ENCODE results near the gene ANKS1A. TPM values are rescaled to one million over a fixed set of nuclear protein-coding genes. Genes with fewer than 3 reads are reported as not detected.

The ANKS1A gene
- total RNA-seq, 2 donors from 2014 or later = 26.7 to 30.9 TPM

DNA sequence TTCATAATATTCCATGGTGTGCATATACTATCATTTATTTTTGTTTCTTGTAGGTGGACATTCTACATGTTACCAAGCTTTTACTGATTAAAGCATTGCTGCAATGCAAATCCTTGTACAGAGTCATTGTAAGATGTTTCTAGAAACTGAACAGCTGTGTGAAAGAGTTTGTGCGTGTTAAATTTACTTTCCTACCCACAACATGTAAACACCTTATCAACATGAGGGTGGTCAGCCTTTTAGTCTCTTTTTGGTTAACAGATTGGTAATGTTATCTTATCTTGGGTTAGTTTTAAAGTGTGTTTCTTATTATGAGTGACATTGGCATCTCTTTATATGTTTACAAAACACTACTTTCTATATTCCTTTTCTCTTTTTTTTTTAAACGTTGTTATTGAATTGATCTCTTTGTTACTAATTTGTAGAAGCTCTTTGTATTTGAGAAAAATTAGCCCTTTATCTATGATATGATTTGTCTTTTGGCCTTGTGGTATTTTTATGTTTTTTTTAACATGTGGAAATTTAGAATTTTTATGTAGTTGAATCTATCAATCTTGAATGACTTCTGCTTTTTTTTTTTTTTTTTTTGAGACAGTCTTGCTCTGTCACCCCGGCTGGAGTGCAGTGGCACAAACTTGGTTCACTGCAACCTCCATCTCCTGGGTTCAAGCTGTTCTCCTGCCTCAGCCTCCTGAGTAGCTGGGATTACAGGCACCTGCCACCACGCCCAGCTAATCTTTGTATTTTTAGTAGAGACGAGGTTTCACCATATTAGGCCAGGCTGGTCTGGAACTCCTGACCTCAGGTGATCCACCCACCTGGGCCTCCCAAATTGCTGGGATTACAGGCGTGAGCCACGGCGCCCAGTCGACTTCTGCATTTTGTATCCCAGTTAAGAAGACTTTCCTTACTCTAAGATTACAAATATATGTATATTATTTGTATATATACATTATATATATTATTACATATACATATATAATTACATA is 140.0 kb downstream of the ANKS1A start:
- TF ChIP-seq, protein P1, sequence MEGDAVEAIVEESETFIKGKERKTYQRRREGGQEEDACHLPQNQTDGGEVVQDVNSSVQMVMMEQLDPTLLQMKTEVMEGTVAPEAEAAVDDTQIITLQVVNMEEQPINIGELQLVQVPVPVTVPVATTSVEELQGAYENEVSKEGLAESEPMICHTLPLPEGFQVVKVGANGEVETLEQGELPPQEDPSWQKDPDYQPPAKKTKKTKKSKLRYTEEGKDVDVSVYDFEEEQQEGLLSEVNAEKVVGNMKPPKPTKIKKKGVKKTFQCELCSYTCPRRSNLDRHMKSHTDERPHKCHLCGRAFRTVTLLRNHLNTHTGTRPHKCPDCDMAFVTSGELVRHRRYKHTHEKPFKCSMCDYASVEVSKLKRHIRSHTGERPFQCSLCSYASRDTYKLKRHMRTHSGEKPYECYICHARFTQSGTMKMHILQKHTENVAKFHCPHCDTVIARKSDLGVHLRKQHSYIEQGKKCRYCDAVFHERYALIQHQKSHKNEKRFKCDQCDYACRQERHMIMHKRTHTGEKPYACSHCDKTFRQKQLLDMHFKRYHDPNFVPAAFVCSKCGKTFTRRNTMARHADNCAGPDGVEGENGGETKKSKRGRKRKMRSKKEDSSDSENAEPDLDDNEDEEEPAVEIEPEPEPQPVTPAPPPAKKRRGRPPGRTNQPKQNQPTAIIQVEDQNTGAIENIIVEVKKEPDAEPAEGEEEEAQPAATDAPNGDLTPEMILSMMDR (IDR thresholded peaks at IDR 0.05) = no peak
- Histone ChIP-seq H3K27me3 (no peaks in the 10 kb centered on the region), H3K9me3 (no peaks in the 10 kb centered on the region), H3K27ac (peak overlapping the region; percentile 76 to 96), H3K36me3 (no peaks in the 10 kb centered on the region), H3K4me3 (no peak overlapping the region), H3K4me1 (peaks cover 0 to 68% of the 10 kb centered on the region in 2 donors)
- peak; percentile 56 for DNase-seq (ENCODE audit: low spot score)

DNA sequence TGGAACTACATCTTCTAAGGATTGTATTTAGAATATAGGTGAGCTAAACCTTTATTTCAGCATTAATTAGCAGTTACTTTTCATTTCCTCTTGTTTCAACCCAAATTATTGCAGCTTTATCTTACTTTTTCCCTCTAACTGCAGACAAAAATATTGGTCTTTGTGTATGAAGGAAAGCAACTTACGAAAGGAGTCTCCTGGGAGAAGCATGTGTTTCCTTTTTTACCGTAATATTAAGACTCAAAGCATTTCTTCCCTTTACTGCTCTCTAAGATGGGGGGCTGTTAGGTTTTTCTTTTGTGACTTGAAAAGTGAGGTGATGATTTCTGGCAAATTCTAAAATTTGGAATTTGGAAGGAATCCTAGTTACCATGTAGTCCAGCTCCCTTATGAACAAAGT is 141.0 kb downstream of the ANKS1A start:
- no peaks in the 10 kb centered on the region for H3K9me3 ChIP-seq
- H3K27me3 ChIP-seq = no peaks in the 10 kb centered on the region
- H3K36me3 ChIP-seq = no peaks in the 10 kb centered on the region
- TF ChIP-seq, protein P1 (IDR thresholded peaks at IDR 0.05) = no peak
- H3K4me3 ChIP-seq = no peak overlapping the region
- H3K27ac ChIP-seq = peak overlapping the region; percentile 46 to 47
- DNase-seq (ENCODE audit: low spot score) = no peak
- peaks cover 0 to 68% of the 10 kb centered on the region in 2 donors for H3K4me1 ChIP-seq

DNA sequence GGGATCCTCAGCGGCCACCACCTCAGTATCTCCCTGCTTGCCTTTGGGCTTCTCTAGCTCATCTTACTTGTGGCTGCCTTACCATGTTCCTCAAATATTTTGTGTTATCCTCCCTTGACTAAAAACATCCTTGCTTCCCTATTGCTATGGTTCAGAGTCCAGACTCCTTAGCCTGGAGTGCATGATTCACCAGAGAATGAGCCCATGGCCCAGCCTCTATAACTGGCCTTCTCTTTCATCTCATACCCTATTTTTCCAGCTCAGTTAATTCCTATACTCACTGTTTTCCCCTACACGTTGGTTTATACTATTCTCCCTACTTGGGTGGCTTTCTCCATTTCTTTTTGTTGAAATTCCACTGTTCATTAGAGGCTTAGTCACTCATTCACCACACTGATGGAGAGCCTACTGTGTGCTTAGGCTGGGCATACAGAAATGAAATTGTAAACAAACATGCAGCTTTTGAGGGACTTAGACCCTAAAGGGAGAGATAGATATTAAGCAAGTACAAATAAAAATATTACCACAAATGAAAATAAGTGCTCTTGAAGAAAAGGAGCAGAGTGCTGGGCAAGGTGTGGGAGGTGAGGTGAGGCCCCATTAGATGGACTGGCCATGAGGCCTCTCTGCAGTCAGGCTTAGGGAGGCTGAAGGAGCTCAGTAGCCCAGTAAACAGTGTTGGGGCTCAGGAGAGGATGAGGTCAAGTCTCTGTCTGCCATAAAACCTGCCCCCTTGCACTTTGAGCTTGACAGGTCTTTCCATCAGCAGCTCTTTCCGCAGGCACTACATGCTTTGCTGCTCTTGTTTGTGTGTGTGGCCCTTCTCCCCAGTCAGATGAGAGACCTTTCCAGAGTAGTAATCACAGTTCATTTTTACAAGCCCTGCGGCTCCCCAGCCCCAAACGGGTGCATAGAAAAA is 142.8 kb downstream of the ANKS1A start:
- TF ChIP-seq, protein P1 (IDR thresholded peaks at IDR 0.05) = no peak
- no peak overlapping the region for H3K27ac ChIP-seq
- no peak for DNase-seq (ENCODE audit: low spot score)
- no peaks in the 10 kb centered on the region for H3K36me3 ChIP-seq
- no peaks in the 10 kb centered on the region for H3K9me3 ChIP-seq
- no peak overlapping the region for H3K4me3 ChIP-seq
- peaks cover 0 to 68% of the 10 kb centered on the region in 2 donors for H3K4me1 ChIP-seq
- no peaks in the 10 kb centered on the region for H3K27me3 ChIP-seq

DNA sequence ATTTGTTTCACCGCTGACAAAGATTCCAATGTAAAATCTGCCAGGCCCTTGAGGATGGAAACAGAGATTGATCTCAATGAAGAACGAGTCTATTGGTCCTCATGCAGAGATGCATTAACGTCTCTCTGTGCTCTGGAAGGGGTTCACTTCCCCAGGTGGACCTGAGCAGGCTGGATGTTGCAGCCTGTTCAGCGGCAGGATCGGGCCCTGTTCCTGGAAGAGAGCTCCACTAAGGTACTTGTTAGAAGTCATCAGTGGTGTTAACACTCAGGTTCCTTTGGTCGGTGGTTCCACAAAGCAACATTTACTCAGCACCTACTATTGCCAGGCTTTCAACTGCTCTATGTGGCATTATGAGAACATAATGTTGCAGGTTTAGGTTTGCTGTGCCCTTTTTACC is 144.6 kb downstream of the ANKS1A start:
- peak overlapping the region in 1 of 2 donors; percentile 66 for H3K27ac ChIP-seq
- H3K9me3 ChIP-seq = no peaks in the 10 kb centered on the region
- TF ChIP-seq, protein P1 (IDR thresholded peaks at IDR 0.05) = no peak
- no peak for DNase-seq (ENCODE audit: low spot score)
- no peaks in the 10 kb centered on the region for H3K36me3 ChIP-seq
- H3K4me3 ChIP-seq = no peak overlapping the region
- no peaks in the 10 kb centered on the region for H3K27me3 ChIP-seq
- peaks cover 0 to 66% of the 10 kb centered on the region in 2 donors for H3K4me1 ChIP-seq

DNA sequence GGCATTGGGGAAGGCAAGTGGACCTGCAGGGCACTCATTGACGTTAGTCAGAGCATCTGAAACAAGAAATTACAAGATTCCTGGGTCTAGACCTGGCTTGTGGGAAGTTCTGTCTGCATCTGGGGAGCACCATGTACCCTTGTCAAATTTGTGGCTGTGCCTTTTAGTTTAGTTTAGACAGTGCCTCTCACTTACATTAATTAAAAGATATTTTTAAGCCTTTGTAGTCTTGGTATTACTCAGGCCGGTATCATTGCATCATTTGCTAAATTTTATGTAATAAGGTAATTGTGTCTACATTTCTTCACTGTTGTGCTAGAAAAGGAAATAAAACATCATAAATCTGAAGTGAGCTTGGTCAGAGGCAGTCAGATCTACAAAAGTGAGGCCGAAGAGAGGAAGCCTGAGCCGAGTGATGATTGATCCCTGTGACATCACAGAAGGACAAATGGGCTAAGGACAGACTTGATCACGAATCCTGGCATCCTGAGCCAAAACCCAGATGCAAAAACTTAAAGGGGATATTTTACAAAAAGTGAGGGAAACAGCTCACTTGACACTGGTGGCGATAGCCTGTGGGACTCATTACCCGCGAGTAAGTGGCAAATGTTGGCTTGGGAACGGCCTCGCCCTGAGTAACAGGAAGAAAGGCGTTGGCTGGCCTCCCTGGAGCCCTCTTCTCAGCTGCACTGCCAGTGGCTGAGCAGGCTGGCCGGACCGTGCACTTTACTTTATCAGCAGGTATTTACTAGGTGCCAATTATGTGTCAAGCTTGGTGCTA is 145.5 kb downstream of the ANKS1A start:
- H3K9me3 ChIP-seq = no peaks in the 10 kb centered on the region
- peak; percentile 76 for DNase-seq (ENCODE audit: low spot score)
- TF ChIP-seq, protein P1 (IDR thresholded peaks at IDR 0.05) = no peak
- peaks cover 0 to 66% of the 10 kb centered on the region in 2 donors for H3K4me1 ChIP-seq
- no peaks in the 10 kb centered on the region for H3K27me3 ChIP-seq
- H3K27ac ChIP-seq = peak overlapping the region; percentile 43 to 66
- no peak overlapping the region for H3K4me3 ChIP-seq
- peaks cover 2% of the 10 kb centered on the region for H3K36me3 ChIP-seq
